ENCODE data around the gene DNAAF1. TPM values are rescaled to one million over a fixed set of nuclear protein-coding genes. Genes with fewer than 3 reads are reported as not detected.

The DNAAF1 gene
- total RNA-seq, 4 donors from 2014 or later = 0.44 to 0.85 TPM; not detected in 2

GRCh38 chr16:84155226-84155625 lies 10.1 kb downstream of the DNAAF1 start:
- TF ChIP-seq CTCF (IDR thresholded peaks at IDR 0.05; ENCODE audit: low read depth) = no peak

- TF ChIP-seq CTCF (IDR thresholded peaks at IDR 0.05; ENCODE audit: low read depth) = no peak
Observed at GRCh38 chr16:84155771-84156170, 10.7 kb downstream of the DNAAF1 start.

- TF ChIP-seq CTCF (IDR thresholded peaks at IDR 0.05; ENCODE audit: low read depth) = no peak
Observed at GRCh38 chr16:84156342-84156784, 11.3 kb downstream of the DNAAF1 start.

GRCh38 chr16:84159007-84159406 lies 13.9 kb downstream of the DNAAF1 start:
- TF ChIP-seq CTCF (IDR thresholded peaks at IDR 0.05; ENCODE audit: low read depth) = no peak

GRCh38 chr16:84159800-84160199 lies 14.7 kb downstream of the DNAAF1 start:
- TF ChIP-seq CTCF (IDR thresholded peaks at IDR 0.05; ENCODE audit: low read depth) = no peak

GRCh38 chr16:84161037-84161436 lies 15.9 kb downstream of the DNAAF1 start:
- TF ChIP-seq CTCF (IDR thresholded peaks at IDR 0.05; ENCODE audit: low read depth) = no peak

GRCh38 chr16:84161801-84162200 lies 16.7 kb downstream of the DNAAF1 start:
- no peak for TF ChIP-seq CTCF (IDR thresholded peaks at IDR 0.05; ENCODE audit: low read depth)

Measured in subcutaneous adipose tissue (tissue), 4 donors.